Panc1 (cell line): ENCODE results near the gene YPEL3. TPM values are rescaled to one million over a fixed set of nuclear protein-coding genes. Genes with fewer than 3 reads are reported as not detected.

Experiments
- ATAC-seq: fragments of 200-7000 bp; cut with Tn5 transposase; 2 replicates; pipeline ENCODE4 v1.9.1; 2020; ENCODE audit warnings: mild to moderate bottlenecking, moderate library complexity
- BruUV-seq: library from RNA; stranded (reverse); fragments of 400-500 nt; replicated peaks from 2 replicates; lab custom pipeline; 2021; lab: Mats Ljungman, UMichigan
- CTCF ChIA-PET: fragments of 300-600 bp; sonication (Branson Sonifier 250); formaldehyde crosslinking; loops from one replicate; lab custom pipeline; 2022; ENCODE audit warnings: antibody characterized with exemption; lab: Charles Lee
- POLR2A ChIA-PET: fragments of 300-600 bp; sonication (Branson Sonifier 250); formaldehyde crosslinking; loops from one replicate; lab custom pipeline; 2022; ENCODE audit warnings: antibody characterized with exemption; lab: Charles Lee
- DNase-seq: peaks from one replicate; pipeline ENCODE4 v3.0.0-alpha.2; 2010; ENCODE audit warnings: low read depth, low spot score
- H3K27ac ChIP-seq: 2 replicates; pipeline ENCODE4 v1.5.1; 2011; ENCODE audit warnings: mild to moderate bottlenecking, low read length, inconsistent platforms
- H3K27me3 ChIP-seq: fragments of 200-500 bp; sonication (Bioruptor generic); 2 replicates; pipeline ENCODE4 v1.6.0; 2014; ENCODE audit warnings: low read length, inconsistent platforms; ENCODE audit not compliant: control insufficient read depth, insufficient read depth
- H3K36me3 ChIP-seq: fragments of 200-500 bp; sonication (Bioruptor generic); 2 replicates; pipeline ENCODE4 v1.5.1; 2014; ENCODE audit warnings: inconsistent platforms, mild to moderate bottlenecking, low read length, moderate library complexity; ENCODE audit not compliant: control insufficient read depth, insufficient read depth
- H3K4me1 ChIP-seq: 2 replicates; pipeline ENCODE4 v1.5.1; 2011; ENCODE audit warnings: inconsistent platforms, mild to moderate bottlenecking, low read length, moderate library complexity; ENCODE audit not compliant: control insufficient read depth, insufficient read depth
- H3K4me3 ChIP-seq, 2 experiments: 2 replicates each; pipeline ENCODE4 v1.5.1; 2011 to 2012; ENCODE audit warnings: low read depth in 2 of 2, low read length in 2 of 2, mild to moderate bottlenecking in 2 of 2, inconsistent platforms in 1 of 2, moderate library complexity in 1 of 2
- H3K9me3 ChIP-seq: fragments of 200-500 bp; sonication (Bioruptor generic); 2 replicates; pipeline ENCODE4 v1.5.1; 2014; ENCODE audit warnings: low read depth, mild to moderate bottlenecking, inconsistent platforms, low read length, moderate library complexity; ENCODE audit not compliant: control insufficient read depth, insufficient read depth
- CTCF ChIP-seq: fragments of 450-650 bp; IDR thresholded peaks from 2 replicates; pipeline ENCODE4 v1.5.1; 2017; ENCODE audit warnings: mild to moderate bottlenecking
- POLR2AphosphoS5 ChIP-seq: IDR thresholded peaks from 2 replicates; pipeline ENCODE4 v1.6.1; 2012; ENCODE audit warnings: mild to moderate bottlenecking, low read depth, low read length, moderate library complexity
- REST ChIP-seq, 2 experiments: IDR thresholded peaks; 2 replicates each; pipeline ENCODE4 v1.6.1; 2011 to 2012; ENCODE audit warnings: low read depth in 2 of 2, control low read depth in 1 of 2, low read length in 1 of 2, mild to moderate bottlenecking in 1 of 2, moderate library complexity in 1 of 2; ENCODE audit not compliant: insufficient read depth in 1 of 2
- SIN3A ChIP-seq: IDR thresholded peaks from 2 replicates; pipeline ENCODE4 v1.6.1; 2012; ENCODE audit warnings: low read depth, mild to moderate bottlenecking, low read length, moderate library complexity, borderline replicate concordance; ENCODE audit not compliant: insufficient read depth
- TCF7L2 ChIP-seq: IDR thresholded peaks from 2 replicates; pipeline ENCODE4 v1.6.1; 2011; ENCODE audit warnings: mild to moderate bottlenecking, low read depth, low read length, inconsistent platforms
- in situ Hi-C: cut with HindIII; loops from 2 replicates; pipeline ENCODE4 v1.10.0; 2016; ENCODE audit warnings: low sequenced_read_pairs, low pct_unique_long_range_greater_than_20kb
- intact Hi-C: fragments of 100-400 bp; cut with micrococcal nuclease; formaldehyde crosslinking; loops from one replicate; pipeline ENCODE4 v1.10.0; 2022; ENCODE audit not compliant: unreplicated experiment
- total RNA-seq: library from RNA; stranded (reverse); gene quantifications from one replicate; pipeline ENCODE4 v1.2.1, GENCODE V29; 2021; ENCODE audit not compliant: unreplicated experiment

YPEL3 gene
- total RNA-seq, 1 experiment from 2014 or later: 0.69 TPM

- no peak for ATAC-seq
- H3K4me3 ChIP-seq: no peak overlapping the region
- BruUV-seq: no TSS peak
- intact Hi-C loops (no loop called here), in situ Hi-C loops (no loop called here)
- CTCF ChIA-PET: interaction anchor here (0.8 to 1.5 kb wide), 3 partner anchors 22 to 319 kb away, joined by 3 to 4 read pairs (median 4); no protein-coding TSS in a partner anchor
- no peak for TF ChIP-seq SIN3A
- no peak for TF ChIP-seq POLR2AphosphoS5
- TF ChIP-seq TCF7L2: no peak
- no peak for TF ChIP-seq REST (IDR thresholded peaks at IDR 0.05; ENCODE audit: insufficient read depth in 1 of 2, low read depth in 2 of 2, low read length in 1 of 2)
- TF ChIP-seq CTCF: no peak
- no peaks in the 10 kb centered on the region for H3K9me3 ChIP-seq
- no peaks in the 10 kb centered on the region for H3K27me3 ChIP-seq
- no peak for DNase-seq
- POLR2A ChIA-PET: interaction anchor here (0.5 kb wide), 1 partner anchor 69 kb away, joined by 3 read pairs; no protein-coding TSS in a partner anchor
- H3K27ac ChIP-seq: peak overlapping the region; percentile 23
- peaks cover 23% of the 10 kb centered on the region for H3K4me1 ChIP-seq
- no peaks in the 10 kb centered on the region for H3K36me3 ChIP-seq
Observed at GRCh38 chr16:30090610-30091331, 5.2 kb downstream of the YPEL3 start.

- H3K9me3 ChIP-seq: no peaks in the 10 kb centered on the region
- no peaks in the 10 kb centered on the region for H3K27me3 ChIP-seq
- BruUV-seq: no TSS peak
- CTCF ChIA-PET: no interaction called here
- ATAC-seq (no peak), DNase-seq (no peak)
- peaks cover 4% of the 10 kb centered on the region; the same call in 1 of the 2 replicates for H3K36me3 ChIP-seq
- H3K4me3 ChIP-seq: no peak overlapping the region
- no peak overlapping the region for H3K27ac ChIP-seq
- no peak for TF ChIP-seq CTCF
- TF ChIP-seq REST (IDR thresholded peaks at IDR 0.05; ENCODE audit: insufficient read depth in 1 of 2, low read depth in 2 of 2, low read length in 1 of 2): no peak
- H3K4me1 ChIP-seq: peaks cover 23% of the 10 kb centered on the region
- POLR2A ChIA-PET: no interaction called here
- in situ Hi-C loops (no loop called here), intact Hi-C loops (no loop called here)
Observed at GRCh38 chr16:30088832-30089624, 7.0 kb downstream of the YPEL3 start.
